Placental epithelial cell (primary cell): ENCODE measurements around the gene KBTBD4. TPM values are rescaled to one million over a fixed set of nuclear protein-coding genes. Genes with fewer than 3 reads are reported as not detected.

Source experiments
- small RNA-seq: library from RNA; depleted of rRNA; stranded (forward); fragments of <200 nt; gene quantifications from one replicate; pipeline ENCODE3, GENCODE V24; 2012
- total RNA-seq: library from RNA; depleted of rRNA; stranded (reverse); fragments of >200 nt; gene quantifications from 2 replicates; pipeline ENCODE4 v1.2.3, GENCODE V29; 2012

KBTBD4 gene
- total RNA-seq = 20.4 and 34.4 TPM in 2 replicates

GRCh38 chr11:47578524-47579494 is at the start of gene KBTBD4, which contains the start of gene NDUFS3:
Gene KBTBD4, minus strand, starts transcription at chr11:47578970. Its CDS starts 19 bp downstream, at chr11:47578951.
Gene NDUFS3, plus strand, starts transcription at chr11:47579074. Its CDS starts 18 bp downstream, at chr11:47579092.

GRCh38 chr11:47593934-47594855 is 15.4 kb upstream of the KBTBD4 start, which contains the start of gene C1QTNF4:
Gene C1QTNF4, minus strand, starts transcription at chr11:47594411. Its CDS starts 3,601 bp downstream, at chr11:47590810.

GRCh38 chr11:47586098-47586855 is 7.5 kb upstream of the KBTBD4 start, which contains the start of gene FAM180B:
Gene FAM180B, plus strand, starts transcription at chr11:47586678. Its CDS starts 91 bp downstream, at chr11:47586769.

GRCh38 chr11:47565340-47566148 is 13.2 kb downstream of the KBTBD4 start, which contains the start of gene PTPMT1:
Gene PTPMT1, plus strand, starts transcription at chr11:47565599. Its CDS starts 24 bp downstream, at chr11:47565623.

GRCh38 chr11:47552566-47553405 is 26.0 kb downstream of the KBTBD4 start, which contains the start of gene CELF1:
Gene CELF1, minus strand, starts transcription at chr11:47553132. Its CDS starts 53,609 bp downstream, at chr11:47499523.

Small RNA genes within 50 kb of the gene (small RNA-seq; reads per million reads assigned to genes)
- gene RN7SL652P (0.09 reads per million), gene RNU5E-10P (not detected)

Other genes with a start within 250 kb of the KBTBD4 start
- not detected in 2 replicates for gene MYBPC3, start 226.3 kb downstream of the KBTBD4 start, total RNA-seq
- not detected in 2 replicates for gene SPI1, start 200.4 kb downstream of the KBTBD4 start, total RNA-seq
- 51.0 and 138 TPM in 2 replicates for gene SLC39A13, start 170.4 kb downstream of the KBTBD4 start, total RNA-seq
- 122 and 195 TPM in 2 replicates for gene PSMC3, start 152.5 kb downstream of the KBTBD4 start, total RNA-seq
- gene RAPSN, start 129.8 kb downstream of the KBTBD4 start, total RNA-seq = 0.79 and 1.6 TPM in 2 replicates
- 84.4 and 123 TPM in 2 replicates for gene CELF1, start 25.8 kb downstream of the KBTBD4 start, total RNA-seq
- gene PTPMT1, start 13.4 kb downstream of the KBTBD4 start, total RNA-seq = 38.1 and 79.4 TPM in 2 replicates
- 53.0 and 71.9 TPM in 2 replicates for gene NDUFS3, start 104 bp upstream of the KBTBD4 start, total RNA-seq
- under 0.01 TPM in 1 of 2 replicates, not detected in the other for gene FAM180B, start 7.7 kb upstream of the KBTBD4 start, total RNA-seq
- gene C1QTNF4, start 15.4 kb upstream of the KBTBD4 start, total RNA-seq = 2.0 and 3.6 TPM in 2 replicates
- gene MTCH2, start 63.6 kb upstream of the KBTBD4 start, total RNA-seq = 41.2 and 117 TPM in 2 replicates
- gene AGBL2, start 136.4 kb upstream of the KBTBD4 start, total RNA-seq = 6.4 and 9.4 TPM in 2 replicates
- 54.8 and 109 TPM in 2 replicates for gene FNBP4, start 188.4 kb upstream of the KBTBD4 start, total RNA-seq